HG02840 (cell line): Measurements from ENCODE around the gene SGCD.

Experiments used
- ATAC-seq: cut with Tn5 transposase; IDR thresholded peaks from one replicate; pipeline ENCODE4 v1.9.1; 2021; ENCODE audit warnings: mild to moderate bottlenecking, moderate library complexity, moderate number of reproducible peaks; ENCODE audit not compliant: unreplicated experiment, low FRiP score

Gene SGCD

GRCh38 chr5:156326718-156327259 lies at the start of gene SGCD:
Gene SGCD, plus strand, starts transcription at chr5:156327164.
- no peak for ATAC-seq

DNA sequence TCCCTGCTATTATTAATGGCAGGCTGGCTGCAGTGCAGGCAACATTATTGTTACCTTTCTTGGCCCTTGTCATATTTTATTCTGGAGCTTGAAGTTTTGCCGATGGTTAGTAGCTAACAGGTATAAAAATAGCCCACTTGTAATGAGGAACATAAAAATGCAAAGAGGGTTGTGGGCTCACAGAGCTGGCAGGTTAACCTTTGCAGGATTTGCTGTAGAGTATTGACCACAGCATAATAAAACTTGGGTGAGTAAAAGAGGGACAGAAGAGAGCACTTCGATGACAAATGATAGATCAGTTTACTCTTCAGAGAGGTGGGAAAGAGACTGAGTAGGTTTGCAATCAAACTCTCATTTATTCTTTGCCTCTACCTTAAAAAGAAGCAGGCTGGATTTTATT lies 49.7 kb upstream of the SGCD start:
- no peak for ATAC-seq

DNA sequence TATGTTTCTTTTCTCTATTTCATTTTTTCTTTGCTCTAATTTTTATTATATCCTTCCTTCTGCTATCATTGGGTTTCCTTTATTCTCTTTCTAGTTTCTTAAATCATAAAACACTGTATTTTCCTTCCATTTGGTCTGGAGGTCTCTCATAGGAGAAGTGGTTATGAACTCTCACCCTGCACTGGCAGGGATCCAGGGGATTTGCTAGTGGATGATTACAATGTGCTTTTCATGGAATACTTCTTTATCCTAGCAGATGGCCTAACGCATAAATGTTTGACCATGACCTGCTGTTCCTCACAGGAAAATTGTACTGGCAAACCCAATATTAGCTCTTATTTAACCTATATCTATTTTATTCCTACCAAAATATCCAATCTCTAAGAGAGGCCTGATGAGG lies 31.5 kb upstream of the SGCD start:
- ATAC-seq: no peak

DNA sequence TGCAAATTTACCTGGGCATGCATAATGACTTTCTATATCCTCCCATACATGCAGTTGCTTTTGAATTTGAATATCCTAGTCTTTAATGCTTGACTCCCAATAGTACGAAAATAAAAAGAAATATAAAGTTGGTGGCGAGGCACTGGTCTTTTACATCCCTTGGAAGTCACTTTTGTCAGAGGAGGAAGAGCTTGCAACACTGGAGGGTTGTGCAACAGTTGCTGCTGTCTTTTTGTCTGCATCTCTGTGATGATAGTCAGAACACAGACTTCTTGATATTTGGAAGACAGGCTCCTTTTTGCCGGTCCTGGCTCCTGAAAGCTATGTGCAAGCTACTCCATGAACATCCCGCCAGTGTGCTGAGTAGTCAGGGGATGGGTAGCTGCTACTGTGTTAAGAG lies 16.8 kb upstream of the SGCD start:
- no peak for ATAC-seq

DNA sequence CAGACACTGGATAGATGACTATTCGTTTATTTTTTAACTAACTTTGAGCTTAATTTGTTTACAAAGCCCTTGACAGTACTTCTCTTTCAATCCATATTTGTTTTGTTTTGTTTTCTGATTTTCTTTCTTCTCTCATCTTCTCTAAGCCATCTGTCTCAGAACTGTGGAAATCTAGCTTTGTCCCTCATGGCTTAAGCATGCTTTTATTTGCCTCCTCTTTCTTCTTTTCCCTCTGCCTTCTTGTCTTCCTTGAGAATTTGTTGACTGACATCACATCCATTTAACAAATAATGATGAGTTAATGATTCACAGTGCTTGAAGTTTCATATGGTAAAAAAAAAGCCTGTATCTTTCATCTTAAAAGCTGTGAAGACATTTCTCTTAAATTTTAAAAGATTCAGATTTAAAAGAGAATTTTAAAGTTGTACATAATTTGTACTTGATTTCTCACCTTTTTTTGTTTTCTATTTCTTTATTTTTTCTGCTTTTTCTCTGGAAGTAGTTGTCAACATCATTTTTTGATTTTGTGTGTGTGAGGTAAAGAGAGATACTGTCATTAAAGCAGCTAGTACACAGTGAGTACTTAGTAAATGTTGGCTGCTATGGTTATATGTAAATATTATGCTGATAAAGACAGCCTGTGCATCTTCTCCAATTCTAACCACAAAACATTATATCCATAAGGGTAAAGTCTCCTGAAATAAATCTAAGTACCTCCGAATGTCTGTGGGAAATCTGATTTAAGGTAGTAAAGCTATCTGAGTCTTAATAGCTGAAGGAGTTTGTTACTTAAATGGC lies 13.9 kb upstream of the SGCD start:
- no peak for ATAC-seq

DNA sequence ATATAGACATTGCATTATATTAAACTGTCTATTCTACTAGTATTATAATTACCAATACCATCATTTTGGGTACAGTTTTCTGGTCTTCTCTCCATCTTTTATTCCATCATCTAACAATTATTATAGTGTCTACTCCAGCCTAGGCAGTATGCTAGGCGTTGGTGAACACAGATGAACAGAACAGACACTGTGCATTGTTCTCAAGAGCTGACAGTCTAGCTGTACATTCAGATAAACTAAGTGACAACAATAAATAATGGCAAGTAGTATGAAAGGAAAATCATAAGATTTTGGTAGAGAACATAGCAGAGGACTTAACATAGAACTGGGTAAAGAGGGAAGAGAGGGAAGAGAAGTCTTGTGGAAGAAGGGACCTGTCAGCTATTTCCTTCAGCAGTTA lies 12.5 kb upstream of the SGCD start:
- no peak for ATAC-seq

DNA sequence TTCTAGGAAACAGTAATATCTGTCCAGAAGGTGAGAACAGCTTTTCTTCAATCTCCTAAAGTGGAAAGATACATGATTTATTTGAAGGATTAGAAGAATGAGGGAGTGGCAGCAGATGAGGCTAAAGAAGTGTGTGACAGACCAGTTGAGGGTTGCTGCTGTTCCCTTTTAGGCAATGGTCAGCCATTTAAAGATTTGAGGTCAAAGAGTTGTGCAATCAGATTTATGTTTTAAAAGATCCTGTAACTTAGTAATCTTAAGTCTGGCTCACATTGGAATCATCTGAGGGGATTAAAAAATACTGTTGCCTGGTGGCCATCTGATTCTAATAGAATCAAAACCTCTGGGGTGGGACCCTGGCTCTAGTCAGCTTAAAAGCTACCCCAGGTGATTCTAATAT lies 4.3 kb upstream of the SGCD start:
- ATAC-seq: no peak

- no peak for ATAC-seq
These were observed 332 bp downstream of the SGCD start for GRCh38 chr5:156327296-156327695.

- ATAC-seq: no peak
These were observed 1.2 kb downstream of the SGCD start for GRCh38 chr5:156328161-156328560.

- ATAC-seq: no peak
These were observed 1.8 kb downstream of the SGCD start for GRCh38 chr5:156328766-156329165.

DNA sequence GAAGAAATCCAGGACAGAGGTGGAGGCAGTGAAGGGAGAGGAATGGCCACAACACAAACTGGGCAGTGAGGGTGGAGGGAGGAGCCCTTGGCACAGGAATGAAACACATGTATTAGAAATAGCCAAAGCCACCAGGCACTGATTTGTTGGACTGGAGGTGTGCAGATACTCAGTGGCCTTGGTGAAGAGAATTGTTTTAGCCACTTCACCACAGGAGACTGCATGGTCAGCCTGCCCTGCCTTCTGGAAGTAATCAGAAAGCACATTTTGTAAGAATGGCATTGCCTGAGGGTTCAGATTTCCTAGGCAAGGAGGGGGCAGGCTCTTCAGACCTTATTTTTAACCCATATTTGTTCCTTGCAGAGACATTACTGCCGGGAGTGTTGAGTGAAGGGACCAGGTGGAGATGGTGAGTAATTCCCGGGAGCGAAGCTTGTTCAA lies 2.2 kb downstream of the SGCD start:
- no peak for ATAC-seq

- no peak for ATAC-seq
These were observed 3.3 kb downstream of the SGCD start for GRCh38 chr5:156330141-156330870.

- no peak for ATAC-seq
These were observed 4.2 kb downstream of the SGCD start for GRCh38 chr5:156331181-156331580.

DNA sequence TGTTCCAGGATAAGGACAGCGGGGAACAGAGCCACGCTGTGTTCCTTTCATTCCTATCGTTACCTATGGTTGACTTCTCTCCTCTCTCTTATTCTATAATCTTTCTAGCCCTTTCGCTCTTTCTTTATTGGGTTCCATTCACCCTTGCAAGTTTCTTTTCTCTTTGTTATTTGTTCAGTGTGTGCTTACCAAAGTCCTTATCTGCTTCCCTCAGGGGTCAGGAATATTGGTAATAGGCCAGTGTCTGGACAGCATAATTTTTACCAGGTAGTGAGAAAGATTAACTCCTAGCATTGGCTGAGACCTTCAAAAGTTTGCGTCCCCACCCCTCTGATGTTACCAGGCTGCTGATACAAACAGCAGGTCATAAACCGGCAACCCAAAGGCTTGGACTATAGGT lies 4.9 kb downstream of the SGCD start:
- no peak for ATAC-seq

DNA sequence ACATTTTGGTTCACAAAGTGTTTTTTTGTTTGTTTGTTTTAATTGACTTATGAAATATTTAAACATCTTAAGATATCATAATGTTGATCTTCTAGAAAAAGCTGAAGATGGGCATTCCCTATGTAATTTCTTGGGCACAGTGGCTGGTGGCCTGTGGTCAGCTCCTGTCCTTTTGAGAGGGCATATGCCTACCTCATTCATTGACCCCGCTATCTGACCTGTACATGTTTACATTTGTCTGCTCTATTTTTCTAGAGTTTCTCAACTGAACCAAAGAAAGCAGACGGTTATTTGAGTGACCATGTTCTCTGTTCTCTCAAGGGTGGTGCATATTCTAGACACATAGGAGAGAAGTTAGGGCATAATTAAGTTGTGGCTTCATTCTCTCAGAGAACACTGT lies 5.3 kb downstream of the SGCD start:
- ATAC-seq: no peak

DNA sequence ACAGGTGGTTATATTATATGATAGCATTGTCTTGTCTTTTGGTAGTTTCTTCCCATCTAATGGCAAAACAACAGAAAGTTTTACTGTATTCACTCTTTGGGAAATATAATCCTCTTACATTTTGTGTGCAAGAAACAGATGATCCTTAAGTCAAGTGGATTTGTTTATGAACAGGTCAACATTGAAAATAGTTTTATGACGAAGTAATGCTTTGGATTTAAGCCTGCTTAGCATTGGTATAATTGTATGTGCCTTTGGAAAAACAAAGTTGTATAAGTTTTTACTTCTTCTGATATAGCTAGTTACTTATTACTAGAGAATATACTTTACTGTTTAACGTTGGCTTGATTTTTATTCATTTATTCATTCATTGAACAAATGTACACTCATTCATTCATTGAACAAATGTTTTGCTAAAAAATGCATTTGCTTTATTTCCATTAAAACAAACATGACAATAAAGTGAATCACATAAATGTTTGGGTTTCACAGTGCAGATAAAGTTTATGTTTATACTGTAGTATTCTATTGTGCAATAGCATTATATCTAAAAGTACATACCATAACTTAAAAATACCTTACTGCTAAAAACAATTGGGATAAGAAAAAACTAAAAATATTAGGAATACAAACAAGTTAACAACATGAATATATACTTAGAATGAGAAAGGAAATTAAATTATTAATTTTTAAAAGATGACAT lies 12.3 kb downstream of the SGCD start:
- no peak for ATAC-seq

GRCh38 chr5:156340893-156341292 lies 13.9 kb downstream of the SGCD start:
- ATAC-seq: no peak

- no peak for ATAC-seq
These were observed 23.3 kb downstream of the SGCD start for GRCh38 chr5:156350256-156350655.

GRCh38 chr5:156351423-156351822 lies 24.5 kb downstream of the SGCD start:
- ATAC-seq: no peak

- no peak for ATAC-seq
These were observed 27.6 kb downstream of the SGCD start for GRCh38 chr5:156354571-156354970.

- ATAC-seq: peak; percentile 44
These were observed 29.3 kb downstream of the SGCD start for GRCh38 chr5:156356238-156356637.
